GM11168 (cell line): ENCODE measurements around the gene PDZD7.

ENCODE experiments used
- in situ Hi-C: fragments of 300-500 bp; cut with MboI; formaldehyde crosslinking; loops from one replicate; pipeline ENCODE4 v1.12.0; 2022; ENCODE audit warnings: low sequenced_read_pairs; ENCODE audit not compliant: unreplicated experiment

The PDZD7 gene

DNA sequence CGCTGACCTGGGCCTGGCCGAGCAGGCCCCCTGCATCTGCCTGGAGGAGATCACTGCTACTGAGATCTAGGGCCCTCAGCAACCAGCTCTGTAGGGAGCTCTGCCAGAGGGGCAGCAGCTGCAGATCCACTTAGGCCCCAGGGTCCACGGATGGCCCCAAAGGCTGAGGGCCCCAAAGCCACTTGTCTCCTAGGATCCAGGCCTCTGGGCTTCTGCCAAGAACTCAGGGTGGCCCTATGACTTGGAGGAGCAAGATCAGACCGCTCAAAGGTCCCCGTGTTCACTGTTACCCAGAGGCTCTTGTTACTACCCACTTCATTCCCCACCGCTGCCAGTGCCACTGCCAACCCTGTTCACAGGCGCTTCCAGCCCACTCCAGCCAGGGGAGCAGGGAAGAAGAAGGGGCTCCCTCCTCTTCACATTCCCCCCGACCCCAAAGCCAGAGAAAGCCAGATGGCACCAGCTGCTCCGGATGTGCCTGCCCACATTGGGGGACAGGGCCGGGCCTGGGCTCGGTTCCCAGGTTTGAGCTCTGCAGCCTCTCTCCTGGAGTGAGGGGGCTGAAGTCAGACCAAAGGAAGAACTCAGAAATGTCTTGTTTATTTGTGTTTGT lies 23.7 kb downstream of the PDZD7 start:
- in situ Hi-C loops, result no loop called here

DNA sequence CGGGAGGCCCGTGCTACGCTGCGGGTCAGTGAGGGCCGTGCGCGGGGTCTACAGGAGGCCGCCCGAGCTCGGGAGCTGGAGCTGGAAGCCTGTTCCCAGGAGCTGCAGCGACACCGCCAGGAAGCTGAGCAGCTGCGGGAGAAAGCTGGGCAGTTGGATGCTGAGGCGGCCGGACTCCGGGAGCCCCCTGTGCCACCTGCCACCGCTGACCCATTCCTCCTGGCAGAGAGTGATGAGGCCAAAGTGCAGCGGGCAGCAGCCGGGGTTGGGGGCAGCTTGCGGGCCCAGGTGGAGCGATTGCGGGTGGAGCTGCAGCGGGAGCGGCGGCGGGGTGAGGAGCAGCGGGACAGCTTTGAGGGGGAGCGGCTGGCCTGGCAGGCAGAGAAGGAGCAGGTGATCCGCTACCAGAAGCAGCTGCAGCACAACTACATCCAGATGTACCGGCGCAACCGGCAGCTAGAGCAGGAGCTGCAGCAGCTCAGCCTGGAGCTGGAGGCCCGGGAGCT lies 24.3 kb downstream of the PDZD7 start:
- in situ Hi-C loops, result no loop called here

GRCh38 chr10:101005869-101006567 lies 24.9 kb downstream of the PDZD7 start:
- in situ Hi-C loops, result no loop called here

- in situ Hi-C loops, result no loop called here
Observed at GRCh38 chr10:101005361-101005760, 25.6 kb downstream of the PDZD7 start.

- in situ Hi-C loops, result no loop called here
Observed at GRCh38 chr10:101003639-101004206, 27.2 kb downstream of the PDZD7 start.

DNA sequence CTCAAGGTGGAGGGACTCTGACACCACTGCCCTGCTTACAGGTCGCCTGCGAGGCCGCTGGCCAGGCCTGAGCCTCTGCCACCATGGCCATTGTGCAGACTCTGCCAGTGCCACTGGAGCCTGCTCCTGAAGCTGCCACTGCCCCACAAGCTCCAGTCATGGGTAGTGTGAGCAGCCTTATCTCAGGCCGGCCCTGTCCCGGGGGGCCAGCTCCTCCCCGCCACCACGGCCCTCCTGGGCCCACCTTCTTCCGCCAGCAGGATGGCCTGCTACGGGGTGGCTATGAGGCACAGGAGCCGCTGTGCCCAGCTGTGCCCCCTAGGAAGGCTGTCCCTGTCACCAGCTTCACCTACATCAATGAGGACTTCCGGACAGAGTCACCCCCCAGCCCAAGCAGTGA lies 28.5 kb downstream of the PDZD7 start:
- in situ Hi-C loops, result no loop called here

DNA sequence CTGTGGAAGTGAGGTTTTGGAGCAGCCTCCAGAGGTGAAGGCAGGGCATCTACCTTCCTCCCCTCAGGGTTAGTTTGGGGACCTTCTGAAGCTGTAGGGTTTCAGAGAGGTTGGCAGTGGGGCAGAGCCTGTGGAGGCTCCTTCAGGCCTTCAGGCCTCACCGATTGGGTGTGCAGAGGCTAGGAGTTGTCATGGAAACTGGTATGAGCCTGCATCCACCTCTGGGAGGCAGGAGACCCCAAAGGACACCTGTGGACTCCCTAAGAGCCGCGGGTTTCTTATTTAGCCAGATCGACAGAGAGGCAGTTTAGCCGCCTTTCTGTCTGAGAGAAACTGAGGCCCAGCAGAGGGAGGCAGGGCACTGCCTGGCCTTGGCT lies 29.3 kb downstream of the PDZD7 start:
- in situ Hi-C loops, result no loop called here

- in situ Hi-C loops, result no loop called here
Observed at GRCh38 chr10:101000915-101001658, 29.8 kb downstream of the PDZD7 start.

- in situ Hi-C loops, result no loop called here
Observed at GRCh38 chr10:101000127-101000914, 30.6 kb downstream of the PDZD7 start.

- in situ Hi-C loops, result no loop called here
Observed at GRCh38 chr10:100999742-101000126, 31.2 kb downstream of the PDZD7 start, which contains the start of gene LZTS2. TSS of gene LZTS2 (plus strand) at chr10:100999808. CDS start at chr10:101002539, 2,731 bp downstream.

GRCh38 chr10:100998991-100999741 lies 31.8 kb downstream of the PDZD7 start:
- in situ Hi-C loops, result no loop called here

DNA sequence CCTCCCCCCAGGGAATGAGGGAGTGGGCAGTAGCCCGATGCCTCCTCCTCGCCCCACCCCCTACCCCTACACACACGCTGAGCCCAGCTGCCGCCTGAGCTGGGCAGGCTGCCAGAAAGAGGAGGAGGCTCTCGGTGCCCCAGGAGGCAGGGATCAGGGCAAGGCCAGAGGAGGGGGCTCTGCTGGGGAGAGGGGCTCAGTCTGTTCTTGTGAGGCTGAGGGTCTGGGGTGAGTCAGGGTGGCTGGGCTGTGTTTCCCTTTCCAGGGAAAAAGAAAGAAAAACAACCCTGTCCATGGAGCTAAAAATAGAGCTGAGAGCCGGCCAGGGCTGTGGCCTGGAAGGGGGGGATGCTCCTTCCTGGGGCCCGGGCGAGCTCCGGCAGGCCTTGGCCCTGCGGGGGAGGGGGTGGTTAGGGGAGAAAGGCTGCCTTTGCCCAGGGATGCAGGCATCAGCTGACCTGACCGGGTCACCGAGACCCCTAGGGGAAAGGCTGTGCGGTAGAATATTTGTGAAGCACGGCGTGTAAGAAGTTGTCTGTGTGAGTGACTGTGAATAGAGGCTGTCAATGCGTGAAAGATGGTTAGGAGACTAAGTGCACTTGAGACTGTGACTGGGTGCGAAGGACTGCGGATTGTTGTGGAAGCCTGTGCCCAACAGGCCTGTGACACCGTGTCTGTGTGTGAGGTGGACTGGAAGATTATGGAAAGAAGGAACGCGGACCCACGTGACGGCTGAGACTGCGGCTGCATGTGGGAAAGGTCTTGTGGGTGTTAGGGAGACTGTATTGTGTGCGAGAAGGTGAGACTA lies 32.5 kb downstream of the PDZD7 start:
- in situ Hi-C loops, result no loop called here

DNA sequence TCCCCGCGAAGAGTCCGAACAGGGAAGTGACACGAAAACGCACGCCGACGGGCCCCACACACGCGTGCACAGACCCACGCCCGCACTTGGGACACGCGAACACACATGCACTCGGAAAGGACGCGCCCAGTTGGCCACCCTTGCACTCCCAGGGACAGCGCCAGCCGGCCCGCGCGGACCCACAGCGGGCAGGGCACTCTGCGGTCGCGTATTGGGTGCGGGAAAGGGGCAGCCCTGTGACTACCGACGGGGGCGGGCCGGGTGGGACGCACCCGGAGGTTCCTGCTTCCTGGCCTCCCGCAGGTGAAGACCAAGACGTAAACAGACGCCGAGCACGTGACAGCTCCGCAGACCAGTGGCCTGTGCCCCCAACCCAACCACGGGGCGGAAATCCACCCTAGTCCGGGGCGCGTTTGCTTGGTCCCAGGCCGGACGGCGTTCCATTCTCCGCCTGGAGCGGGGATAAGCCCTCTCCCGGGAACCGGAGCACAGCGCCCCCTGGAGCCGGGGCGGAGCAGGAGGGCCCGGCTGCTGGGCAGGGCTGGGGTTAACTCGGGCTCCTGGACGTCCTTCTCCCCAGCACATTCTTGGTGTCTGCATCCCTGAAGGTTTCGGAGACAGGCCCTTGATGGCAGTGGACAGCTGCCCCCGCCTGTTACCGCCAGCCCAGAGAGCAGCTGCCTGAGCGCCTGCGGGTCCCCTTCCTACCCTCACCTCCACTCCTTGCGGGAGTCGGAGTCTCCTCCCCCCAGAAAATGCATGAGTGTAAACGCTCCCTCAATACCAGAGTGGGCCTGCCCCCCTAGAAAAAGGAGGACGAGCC lies 33.4 kb downstream of the PDZD7 start:
- in situ Hi-C loops, result no loop called here

DNA sequence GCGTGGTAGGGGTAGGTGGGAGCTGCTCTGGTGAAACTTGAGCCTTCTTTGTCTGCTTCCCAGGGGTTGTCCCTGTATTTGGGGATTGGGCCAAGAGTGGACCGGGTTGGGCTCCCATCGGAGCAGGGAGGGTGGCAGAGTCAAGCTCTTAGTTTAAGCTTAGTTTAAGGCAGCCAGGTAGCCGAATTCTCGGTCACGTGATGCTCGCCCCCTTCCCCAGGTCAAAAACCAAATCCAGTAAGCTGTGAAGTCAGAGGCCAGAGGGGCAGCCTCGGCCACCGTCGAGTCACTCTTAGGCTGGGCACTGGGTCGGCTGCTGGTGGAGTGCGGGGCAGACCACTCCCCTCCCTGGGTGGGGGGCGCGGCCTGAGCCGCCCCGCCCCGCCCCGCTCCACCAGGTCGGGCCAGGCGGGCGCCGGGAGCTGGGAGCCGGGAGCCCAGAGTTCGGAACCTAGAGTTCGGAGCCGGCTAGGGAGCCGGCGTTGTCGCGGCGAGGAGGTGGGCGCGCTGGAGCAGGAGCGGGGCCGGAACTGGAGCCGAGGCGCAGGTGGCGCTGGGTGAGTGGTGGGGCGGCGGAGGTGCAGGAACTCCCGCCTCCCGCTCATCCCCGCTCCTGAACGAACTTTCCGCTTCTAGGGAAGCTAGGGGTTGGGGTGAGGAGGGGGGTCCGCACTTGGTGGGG lies 34.1 kb downstream of the PDZD7 start:
- in situ Hi-C loops, result no loop called here

- in situ Hi-C loops, result no loop called here
Observed at GRCh38 chr10:100995181-100995580, 35.7 kb downstream of the PDZD7 start.

GRCh38 chr10:100993986-100994708 lies 36.8 kb downstream of the PDZD7 start:
- in situ Hi-C loops, result no loop called here

- in situ Hi-C loops, result no loop called here
Observed at GRCh38 chr10:100989088-100989487, 41.8 kb downstream of the PDZD7 start.
